ENCODE measurements around the gene HBZ.

DNA sequence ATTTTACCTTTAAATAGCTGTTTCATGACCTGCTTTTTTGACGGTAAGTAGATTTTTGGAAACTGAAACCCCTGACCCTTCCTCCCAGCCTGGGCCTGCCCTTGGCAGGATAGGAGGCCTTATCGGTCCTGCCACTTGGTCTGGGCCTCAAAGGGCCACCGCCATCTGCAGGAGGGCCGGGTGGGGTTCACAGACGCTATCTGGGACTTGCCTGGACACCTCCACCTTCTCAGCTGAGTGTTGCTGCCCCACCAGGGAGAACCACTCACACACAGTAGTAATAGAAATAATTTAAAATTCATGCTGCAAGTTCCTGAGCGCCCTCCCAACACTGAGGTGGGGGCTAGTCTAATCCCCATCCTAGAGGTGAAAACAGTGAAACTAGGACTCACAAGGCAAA lies 9.4 kb upstream of the HBZ start:
- TF ChIP-seq, protein P1, sequence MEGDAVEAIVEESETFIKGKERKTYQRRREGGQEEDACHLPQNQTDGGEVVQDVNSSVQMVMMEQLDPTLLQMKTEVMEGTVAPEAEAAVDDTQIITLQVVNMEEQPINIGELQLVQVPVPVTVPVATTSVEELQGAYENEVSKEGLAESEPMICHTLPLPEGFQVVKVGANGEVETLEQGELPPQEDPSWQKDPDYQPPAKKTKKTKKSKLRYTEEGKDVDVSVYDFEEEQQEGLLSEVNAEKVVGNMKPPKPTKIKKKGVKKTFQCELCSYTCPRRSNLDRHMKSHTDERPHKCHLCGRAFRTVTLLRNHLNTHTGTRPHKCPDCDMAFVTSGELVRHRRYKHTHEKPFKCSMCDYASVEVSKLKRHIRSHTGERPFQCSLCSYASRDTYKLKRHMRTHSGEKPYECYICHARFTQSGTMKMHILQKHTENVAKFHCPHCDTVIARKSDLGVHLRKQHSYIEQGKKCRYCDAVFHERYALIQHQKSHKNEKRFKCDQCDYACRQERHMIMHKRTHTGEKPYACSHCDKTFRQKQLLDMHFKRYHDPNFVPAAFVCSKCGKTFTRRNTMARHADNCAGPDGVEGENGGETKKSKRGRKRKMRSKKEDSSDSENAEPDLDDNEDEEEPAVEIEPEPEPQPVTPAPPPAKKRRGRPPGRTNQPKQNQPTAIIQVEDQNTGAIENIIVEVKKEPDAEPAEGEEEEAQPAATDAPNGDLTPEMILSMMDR (IDR thresholded peaks at IDR 0.05) = no peak
- TF ChIP-seq POLR2AphosphoS5 (IDR thresholded peaks at IDR 0.05; ENCODE audit: low read depth, low read length) = no peak

All from Panc1 (cell line).